NB4 (cell line): ENCODE measurements around the gene SPATA24.

Source experiments
- DNase-seq: peaks from one replicate; pipeline ENCODE4 v3.0.0; 2010; ENCODE audit warnings: low read depth
- H3K4me3 ChIP-seq: one replicate; pipeline ENCODE4 v1.5.1; 2011; ENCODE audit warnings: mild to moderate bottlenecking, low read depth, low read length, moderate library complexity
- CTCF ChIP-seq: IDR thresholded peaks from one replicate; pipeline ENCODE4 v1.5.1; 2012; ENCODE audit warnings: low read depth, low read length
- MAX ChIP-seq: IDR thresholded peaks from 2 replicates; pipeline ENCODE4 v1.6.1; 2011; ENCODE audit warnings: low read depth, low read length
- MYC ChIP-seq: IDR thresholded peaks from 2 replicates; pipeline ENCODE4 v1.6.1; 2011; ENCODE audit warnings: low read depth, low read length
- POLR2A ChIP-seq: IDR thresholded peaks from 2 replicates; pipeline ENCODE4 v1.6.1; 2011; ENCODE audit warnings: mild to moderate bottlenecking; ENCODE audit not compliant: insufficient read length; ENCODE audit errors: extremely low read depth

The SPATA24 gene

GRCh38 chr5:139417214-139417613 is 13.3 kb upstream of the SPATA24 start:
- TF ChIP-seq CTCF = no peak
- TF ChIP-seq POLR2A = no peak
- no peak for TF ChIP-seq MYC
- no peak for TF ChIP-seq MAX
- no peak overlapping the region for H3K4me3 ChIP-seq
- no peak for DNase-seq

GRCh38 chr5:139416651-139417050 is 12.8 kb upstream of the SPATA24 start:
- TF ChIP-seq POLR2A (no peak), CTCF (no peak), MAX (no peak), MYC (no peak)
- no peak overlapping the region for H3K4me3 ChIP-seq
- no peak for DNase-seq

- TF ChIP-seq CTCF (no peak), POLR2A (no peak), MAX (no peak), MYC (no peak)
- no peak for DNase-seq
- H3K4me3 ChIP-seq = no peak overlapping the region
Measured at GRCh38 chr5:139415869-139416268, 12.0 kb upstream of the SPATA24 start.

- H3K4me3 ChIP-seq = no peak overlapping the region
- no peak for DNase-seq
- TF ChIP-seq MYC = no peak
- no peak for TF ChIP-seq MAX
Measured at GRCh38 chr5:139415221-139415861, 11.5 kb upstream of the SPATA24 start.

- no peak for DNase-seq
- TF ChIP-seq MYC = no peak
- no peak for TF ChIP-seq CTCF
- TF ChIP-seq POLR2A = no peak
- no peak for TF ChIP-seq MAX
- H3K4me3 ChIP-seq = no peak overlapping the region
Measured at GRCh38 chr5:139414581-139415130, 10.8 kb upstream of the SPATA24 start.

- DNase-seq = no peak
- H3K4me3 ChIP-seq = no peak overlapping the region
- TF ChIP-seq MYC (no peak), POLR2A (no peak), CTCF (no peak)
Measured at GRCh38 chr5:139413963-139414362, 10.1 kb upstream of the SPATA24 start.
